ENCODE results near the gene DBNL.

DBNL gene

GRCh38 chr7:44050121-44050914, 5.8 kb downstream of the DBNL start:
- TF ChIP-seq EZH2phosphoT487 (IDR thresholded peaks at IDR 0.05; ENCODE audit: low read depth) (no peak), CTCF (IDR thresholded peaks at IDR 0.05; ENCODE audit: low read depth, low read length) (no peak)
- H3K4me1 ChIP-seq (ENCODE audit: low read length): peaks cover 23% of the 10 kb centered on the region
- peaks cover 42% of the 10 kb centered on the region for H4K20me1 ChIP-seq (ENCODE audit: insufficient read depth, low read length)
- no peaks in the 10 kb centered on the region for H3K27me3 ChIP-seq (ENCODE audit: low read depth, low read length)
- H3K79me2 ChIP-seq (ENCODE audit: low read length): peaks cover 50% of the 10 kb centered on the region
- H3K27ac ChIP-seq (ENCODE audit: low read length): no peak overlapping the region
- peaks cover 53% of the 10 kb centered on the region for H3K36me3 ChIP-seq (replicated peaks; ENCODE audit: low read depth, low read length)
- no peak overlapping the region for H3K9ac ChIP-seq (ENCODE audit: low read length)
- H3K4me2 ChIP-seq (ENCODE audit: low read length): no peak overlapping the region
- no peak overlapping the region for H3K4me3 ChIP-seq (ENCODE audit: low read length)
- H2AFZ ChIP-seq (ENCODE audit: low read depth, low read length): no peak overlapping the region
- H3K9me3 ChIP-seq (ENCODE audit: insufficient read depth, low read length): no peaks in the 10 kb centered on the region

GRCh38 chr7:44050915-44051560, 6.5 kb downstream of the DBNL start:
- Histone ChIP-seq H3K9me3 (ENCODE audit: insufficient read depth, low read length) (no peaks in the 10 kb centered on the region), H3K27me3 (ENCODE audit: low read depth, low read length) (no peaks in the 10 kb centered on the region), H3K4me3 (ENCODE audit: low read length) (no peak overlapping the region), H3K36me3 (replicated peaks; ENCODE audit: low read depth, low read length) (peaks cover 52% of the 10 kb centered on the region), H3K4me1 (ENCODE audit: low read length) (peaks cover 16% of the 10 kb centered on the region), H3K9ac (ENCODE audit: low read length) (no peak overlapping the region), H4K20me1 (ENCODE audit: insufficient read depth, low read length) (peaks cover 37% of the 10 kb centered on the region), H2AFZ (ENCODE audit: low read depth, low read length) (no peak overlapping the region), H3K79me2 (ENCODE audit: low read length) (peaks cover 42% of the 10 kb centered on the region), H3K4me2 (ENCODE audit: low read length) (no peak overlapping the region), H3K27ac (ENCODE audit: low read length) (no peak overlapping the region)
- TF ChIP-seq EZH2phosphoT487 (IDR thresholded peaks at IDR 0.05; ENCODE audit: low read depth): no peak

- Histone ChIP-seq H3K4me1 (ENCODE audit: low read length) (peaks cover 9% of the 10 kb centered on the region), H3K9me3 (ENCODE audit: insufficient read depth, low read length) (no peaks in the 10 kb centered on the region), H3K4me2 (ENCODE audit: low read length) (no peak overlapping the region), H4K20me1 (ENCODE audit: insufficient read depth, low read length) (peaks cover 36% of the 10 kb centered on the region), H3K9ac (ENCODE audit: low read length) (no peak overlapping the region), H3K27me3 (ENCODE audit: low read depth, low read length) (no peaks in the 10 kb centered on the region), H3K27ac (ENCODE audit: low read length) (no peak overlapping the region), H3K4me3 (ENCODE audit: low read length) (no peak overlapping the region), H3K79me2 (ENCODE audit: low read length) (peaks cover 36% of the 10 kb centered on the region), H2AFZ (ENCODE audit: low read depth, low read length) (no peak overlapping the region), H3K36me3 (replicated peaks; ENCODE audit: low read depth, low read length) (peaks cover 52% of the 10 kb centered on the region)
- no peak for TF ChIP-seq EZH2phosphoT487 (IDR thresholded peaks at IDR 0.05; ENCODE audit: low read depth)
- TF ChIP-seq CTCF (IDR thresholded peaks at IDR 0.05; ENCODE audit: low read depth, low read length): no peak
These were observed 7.2 kb downstream of the DBNL start for GRCh38 chr7:44051611-44052220.

- H3K4me2 ChIP-seq (ENCODE audit: low read length): no peak overlapping the region
- peaks cover 60% of the 10 kb centered on the region for H3K36me3 ChIP-seq (replicated peaks; ENCODE audit: low read depth, low read length)
- no peak overlapping the region for H2AFZ ChIP-seq (ENCODE audit: low read depth, low read length)
- no peak overlapping the region for H3K27ac ChIP-seq (ENCODE audit: low read length)
- no peak for TF ChIP-seq EZH2phosphoT487 (IDR thresholded peaks at IDR 0.05; ENCODE audit: low read depth)
- no peak for TF ChIP-seq CTCF (IDR thresholded peaks at IDR 0.05; ENCODE audit: low read depth, low read length)
- H3K27me3 ChIP-seq (ENCODE audit: low read depth, low read length): no peaks in the 10 kb centered on the region
- H3K4me1 ChIP-seq (ENCODE audit: low read length): peaks cover 2% of the 10 kb centered on the region
- peaks cover 35% of the 10 kb centered on the region for H4K20me1 ChIP-seq (ENCODE audit: insufficient read depth, low read length)
- no peaks in the 10 kb centered on the region for H3K9me3 ChIP-seq (ENCODE audit: insufficient read depth, low read length)
- H3K9ac ChIP-seq (ENCODE audit: low read length): no peak overlapping the region
- no peak overlapping the region for H3K4me3 ChIP-seq (ENCODE audit: low read length)
- peaks cover 24% of the 10 kb centered on the region for H3K79me2 ChIP-seq (ENCODE audit: low read length)
These were observed 8.4 kb downstream of the DBNL start for GRCh38 chr7:44052771-44053365.

Measured in OCI-LY3 (cell line).